ENCODE results near the gene FAM90A1. TPM values are rescaled to one million over a fixed set of nuclear protein-coding genes. Genes with fewer than 3 reads are reported as not detected.
"Not testable (repeated sequence)": the region's sequence is repeated elsewhere in the genome, so short reads cannot be mapped to it uniquely, and the experiment has no call there.

The FAM90A1 gene
- total RNA-seq, 1 experiment from 2014 or later: 0.35 TPM

DNA sequence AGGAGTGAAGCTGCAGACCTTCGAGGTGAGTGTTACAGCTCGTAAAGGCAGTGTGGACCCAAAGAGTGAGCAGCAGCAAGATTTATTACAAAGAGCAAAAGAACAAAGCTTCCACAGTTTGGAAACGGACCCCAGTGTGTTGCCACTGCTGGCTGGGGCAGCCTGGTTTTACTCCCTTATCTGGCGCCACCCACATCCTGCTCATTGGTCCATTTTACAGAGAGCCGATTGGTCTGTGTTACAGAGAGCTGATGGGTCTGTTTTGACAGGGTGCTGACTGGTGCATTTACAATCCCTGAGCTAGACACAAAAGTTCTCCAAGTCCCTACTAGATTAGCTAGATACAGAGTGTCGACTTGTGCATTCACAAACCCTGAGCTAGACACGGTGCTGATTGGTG is 24.2 kb upstream of the FAM90A1 start:
- H3K4me1 Mint-ChIP-seq: not testable (repeated sequence)

DNA sequence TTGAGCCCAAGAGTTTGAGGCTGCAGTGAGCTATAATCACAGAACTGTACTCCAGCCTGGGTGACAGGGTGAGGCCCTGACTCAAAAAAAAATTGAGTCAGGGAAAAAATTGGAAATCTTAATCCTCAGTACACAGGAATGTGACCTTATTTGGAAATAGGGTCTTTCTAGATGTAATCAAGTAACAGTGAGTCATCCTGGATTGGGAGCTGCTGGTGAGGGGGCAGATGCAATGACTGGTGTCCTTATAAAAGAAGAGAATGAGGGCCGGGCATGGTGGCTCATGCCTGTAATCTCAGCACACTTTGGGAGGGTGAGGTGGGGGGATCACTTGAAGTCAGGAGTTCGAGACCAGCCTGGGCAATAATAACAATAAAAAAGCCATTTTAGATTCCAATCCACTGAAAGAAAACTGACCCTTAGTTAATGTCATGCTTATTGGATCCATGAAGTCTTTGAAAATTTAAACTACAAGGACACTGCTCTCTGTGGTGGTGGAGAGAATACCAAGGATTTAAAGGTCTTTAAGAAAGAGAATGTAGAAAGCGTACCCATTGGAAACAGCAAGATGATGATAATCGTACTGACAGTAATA is 19.6 kb upstream of the FAM90A1 start:
- H3K4me3 Mint-ChIP-seq; H3K36me3 Mint-ChIP-seq; H3K9me3 Mint-ChIP-seq; H3K27ac Mint-ChIP-seq; CTCF ChIA-PET; DNase-seq (ENCODE audit: low spot score); POLR2A ChIA-PET; H3K4me1 Mint-ChIP-seq; H3K27me3 Mint-ChIP-seq (ENCODE audit: low read depth); ATAC-seq: not testable (repeated sequence)

More for the DNA sequence above, 24.2 kb upstream of the FAM90A1 start:
- H3K27me3 Mint-ChIP-seq (ENCODE audit: low read depth); H3K36me3 Mint-ChIP-seq; H3K27ac Mint-ChIP-seq; H3K9me3 Mint-ChIP-seq; ATAC-seq; CTCF ChIA-PET; H3K4me3 Mint-ChIP-seq; DNase-seq (ENCODE audit: low spot score): not testable (repeated sequence)
- POLR2A ChIA-PET: interaction anchor here (0.6 kb wide), 1 partner anchor 21 kb away, joined by 4 read pairs; no protein-coding TSS in a partner anchor
- peak; percentile 55; the same call in 1 of the 2 replicates for TF ChIP-seq NFYB (CRISPR knock-in tag; conservative IDR thresholded peaks at IDR 0.05; ENCODE audit: low read depth)

DNA sequence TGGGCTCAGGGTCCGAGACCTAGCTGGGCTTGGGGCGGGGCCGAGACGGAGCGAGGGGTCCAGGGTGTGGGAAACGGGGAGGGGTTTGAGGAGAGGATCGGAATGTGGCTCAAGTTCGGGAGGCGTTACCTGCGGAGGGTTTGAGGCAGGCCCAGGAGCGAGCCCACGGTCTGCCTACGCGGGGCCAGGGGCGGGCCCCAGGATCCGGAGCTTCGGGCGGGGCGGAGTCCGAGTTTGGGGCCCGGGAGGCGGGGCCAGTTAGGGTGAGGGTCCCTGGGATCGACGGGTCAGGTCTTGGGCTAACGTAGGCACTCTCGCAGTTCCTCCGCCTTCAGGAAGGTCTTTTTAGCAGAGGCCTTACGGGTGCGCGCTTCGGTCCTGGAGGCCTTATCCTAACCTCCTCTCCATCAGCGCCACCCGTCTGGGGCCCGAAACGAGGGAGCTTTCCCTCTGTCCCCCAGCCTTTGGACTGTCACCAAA is 16.3 kb upstream of the FAM90A1 start:
- TF ChIP-seq, protein P1, sequence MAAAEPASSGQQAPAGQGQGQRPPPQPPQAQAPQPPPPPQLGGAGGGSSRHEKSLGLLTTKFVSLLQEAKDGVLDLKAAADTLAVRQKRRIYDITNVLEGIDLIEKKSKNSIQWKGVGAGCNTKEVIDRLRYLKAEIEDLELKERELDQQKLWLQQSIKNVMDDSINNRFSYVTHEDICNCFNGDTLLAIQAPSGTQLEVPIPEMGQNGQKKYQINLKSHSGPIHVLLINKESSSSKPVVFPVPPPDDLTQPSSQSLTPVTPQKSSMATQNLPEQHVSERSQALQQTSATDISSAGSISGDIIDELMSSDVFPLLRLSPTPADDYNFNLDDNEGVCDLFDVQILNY (CRISPR knock-in tag; IDR thresholded peaks at IDR 0.05): peak; percentile 20; the same call in 1 of the 2 replicates
- peak; percentile 27 for ATAC-seq
- not testable (repeated sequence) for H3K9me3 Mint-ChIP-seq; H3K27me3 Mint-ChIP-seq (ENCODE audit: low read depth); H3K36me3 Mint-ChIP-seq; DNase-seq (ENCODE audit: low spot score)
- H3K4me1 Mint-ChIP-seq: peaks cover 23% of the 10 kb centered on the region
- H3K27ac Mint-ChIP-seq: peak overlapping the region; percentile 94
- ChIA-PET CTCF (interaction anchor here (0.9 to 1.4 kb wide), 3 partner anchors 146 to 601 kb away, joined by 3 to 9 read pairs (median 3); partner anchors contain the start of gene SLC2A3), POLR2A (interaction anchor here (0.6 kb wide), 1 partner anchor 339 kb away, joined by 3 read pairs; no protein-coding TSS in a partner anchor)
- H3K4me3 Mint-ChIP-seq: peak overlapping the region; percentile 98

DNA sequence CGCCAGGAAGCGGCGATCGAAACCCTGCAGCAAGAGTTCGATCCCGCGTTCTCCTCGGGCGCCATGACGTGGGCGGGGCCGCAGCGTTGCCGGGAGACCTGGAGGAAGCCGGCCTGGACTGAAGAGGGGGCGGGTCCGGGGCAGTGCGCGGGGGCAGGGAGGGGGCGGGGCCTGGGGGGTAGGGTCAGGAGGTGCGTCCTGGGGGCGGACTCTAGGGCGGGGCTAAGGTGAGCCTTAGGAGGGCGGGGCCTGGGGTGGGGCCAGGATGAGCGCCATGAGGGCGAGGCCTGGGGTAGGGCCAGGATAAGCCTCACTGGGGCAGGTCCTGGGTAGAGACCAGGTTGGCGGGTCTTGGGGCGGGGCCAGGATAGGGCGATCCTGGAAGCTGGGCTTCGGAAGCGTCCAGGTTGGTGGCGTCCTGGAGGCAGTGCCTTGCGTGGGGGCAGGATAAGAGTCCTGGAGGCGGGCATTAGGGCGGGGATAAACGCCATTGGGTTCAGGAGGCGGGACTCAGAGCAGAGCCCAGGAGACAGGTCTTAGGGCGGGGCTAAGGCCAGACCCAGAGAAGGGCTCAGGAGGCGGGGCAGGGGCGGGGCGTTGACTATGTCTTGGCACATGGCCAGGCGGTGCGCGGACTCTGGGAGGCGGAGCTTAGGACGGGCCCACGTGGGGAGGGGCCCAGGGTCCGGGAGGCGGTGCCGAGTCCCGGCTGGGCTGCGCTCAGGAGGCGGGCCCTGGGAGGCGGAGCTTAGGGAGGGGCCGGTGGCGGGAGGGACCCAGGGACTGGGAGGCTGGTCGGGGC is 15.7 kb upstream of the FAM90A1 start:
- ATAC-seq (peak; percentile 99), DNase-seq (ENCODE audit: low spot score) (peak; percentile 100)
- Mint-ChIP-seq H3K27ac (peak overlapping the region; percentile 97), H3K4me1 (peaks cover 23% of the 10 kb centered on the region), H3K4me3 (peak overlapping the region; percentile 98)
- H3K36me3 Mint-ChIP-seq; H3K9me3 Mint-ChIP-seq; H3K27me3 Mint-ChIP-seq (ENCODE audit: low read depth): not testable (repeated sequence)
- TF ChIP-seq SP1 (CRISPR knock-in tag; conservative IDR thresholded peaks at IDR 0.05) (peak; percentile 85), TEAD1 (CRISPR knock-in tag; IDR thresholded peaks at IDR 0.05) (0 out of 2 replicates have a peak, but pooled peaks have one; percentile 22)
- TF ChIP-seq, protein P1 (CRISPR knock-in tag; IDR thresholded peaks at IDR 0.05): peak; percentile 38; the same call in 1 of the 2 replicates
- TF ChIP-seq, protein P2, sequence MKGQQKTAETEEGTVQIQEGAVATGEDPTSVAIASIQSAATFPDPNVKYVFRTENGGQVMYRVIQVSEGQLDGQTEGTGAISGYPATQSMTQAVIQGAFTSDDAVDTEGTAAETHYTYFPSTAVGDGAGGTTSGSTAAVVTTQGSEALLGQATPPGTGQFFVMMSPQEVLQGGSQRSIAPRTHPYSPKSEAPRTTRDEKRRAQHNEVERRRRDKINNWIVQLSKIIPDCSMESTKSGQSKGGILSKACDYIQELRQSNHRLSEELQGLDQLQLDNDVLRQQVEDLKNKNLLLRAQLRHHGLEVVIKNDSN (CRISPR knock-in tag; IDR thresholded peaks at IDR 0.05): peak; percentile 76
- TF ChIP-seq, protein P3, sequence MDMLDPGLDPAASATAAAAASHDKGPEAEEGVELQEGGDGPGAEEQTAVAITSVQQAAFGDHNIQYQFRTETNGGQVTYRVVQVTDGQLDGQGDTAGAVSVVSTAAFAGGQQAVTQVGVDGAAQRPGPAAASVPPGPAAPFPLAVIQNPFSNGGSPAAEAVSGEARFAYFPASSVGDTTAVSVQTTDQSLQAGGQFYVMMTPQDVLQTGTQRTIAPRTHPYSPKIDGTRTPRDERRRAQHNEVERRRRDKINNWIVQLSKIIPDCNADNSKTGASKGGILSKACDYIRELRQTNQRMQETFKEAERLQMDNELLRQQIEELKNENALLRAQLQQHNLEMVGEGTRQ (CRISPR knock-in tag; IDR thresholded peaks at IDR 0.05): peak; percentile 82
- ChIA-PET CTCF (interaction anchor here (0.6 to 1.4 kb wide), 4 partner anchors 147 to 600 kb away, joined by 3 to 9 read pairs (median 3); partner anchors contain the start of gene SLC2A3), POLR2A (interaction anchor here (0.6 kb wide), 1 partner anchor 339 kb away, joined by 3 read pairs; no protein-coding TSS in a partner anchor)

DNA sequence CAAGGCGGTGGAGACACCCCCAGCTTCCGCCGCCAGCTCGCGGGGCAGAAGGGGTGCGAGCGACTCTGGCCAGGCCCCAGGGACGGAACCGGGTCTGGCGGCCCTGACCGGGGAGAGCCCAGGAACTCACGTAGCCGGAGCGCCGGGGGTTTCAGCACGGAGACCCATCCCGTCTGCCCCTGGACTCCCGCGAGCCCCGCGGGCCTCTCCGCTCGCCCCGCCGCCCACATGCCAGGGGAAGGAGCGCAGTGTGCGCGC is 15.1 kb upstream of the FAM90A1 start:
- H3K4me3 Mint-ChIP-seq: peak overlapping the region; percentile 85
- H3K36me3 Mint-ChIP-seq; H3K27me3 Mint-ChIP-seq (ENCODE audit: low read depth); CTCF ChIA-PET; ATAC-seq; DNase-seq (ENCODE audit: low spot score); H3K9me3 Mint-ChIP-seq; POLR2A ChIA-PET: not testable (repeated sequence)
- H3K27ac Mint-ChIP-seq: 0 out of 2 replicates have a peak overlapping the region, but pooled peaks have one; percentile 27
- 0 out of 2 replicates have a peak, but pooled peaks have one; percentile 51 for TF ChIP-seq TCF7 (CRISPR knock-in tag; IDR thresholded peaks at IDR 0.05; ENCODE audit: low read depth)
- peak; percentile 70 for TF ChIP-seq FOXP1 (CRISPR knock-in tag; IDR thresholded peaks at IDR 0.05; ENCODE audit: borderline replicate concordance)
- TF ChIP-seq, protein P4, sequence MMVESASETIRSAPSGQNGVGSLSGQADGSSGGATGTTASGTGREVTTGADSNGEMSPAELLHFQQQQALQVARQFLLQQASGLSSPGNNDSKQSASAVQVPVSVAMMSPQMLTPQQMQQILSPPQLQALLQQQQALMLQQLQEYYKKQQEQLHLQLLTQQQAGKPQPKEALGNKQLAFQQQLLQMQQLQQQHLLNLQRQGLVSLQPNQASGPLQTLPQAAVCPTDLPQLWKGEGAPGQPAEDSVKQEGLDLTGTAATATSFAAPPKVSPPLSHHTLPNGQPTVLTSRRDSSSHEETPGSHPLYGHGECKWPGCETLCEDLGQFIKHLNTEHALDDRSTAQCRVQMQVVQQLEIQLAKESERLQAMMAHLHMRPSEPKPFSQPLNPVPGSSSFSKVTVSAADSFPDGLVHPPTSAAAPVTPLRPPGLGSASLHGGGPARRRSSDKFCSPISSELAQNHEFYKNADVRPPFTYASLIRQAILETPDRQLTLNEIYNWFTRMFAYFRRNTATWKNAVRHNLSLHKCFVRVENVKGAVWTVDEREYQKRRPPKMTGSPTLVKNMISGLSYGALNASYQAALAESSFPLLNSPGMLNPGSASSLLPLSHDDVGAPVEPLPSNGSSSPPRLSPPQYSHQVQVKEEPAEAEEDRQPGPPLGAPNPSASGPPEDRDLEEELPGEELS (CRISPR knock-in tag; IDR thresholded peaks at IDR 0.05): 0 out of 2 replicates have a peak, but pooled peaks have one; percentile 17
- TF ChIP-seq, protein P5, sequence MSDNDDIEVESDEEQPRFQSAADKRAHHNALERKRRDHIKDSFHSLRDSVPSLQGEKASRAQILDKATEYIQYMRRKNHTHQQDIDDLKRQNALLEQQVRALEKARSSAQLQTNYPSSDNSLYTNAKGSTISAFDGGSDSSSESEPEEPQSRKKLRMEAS (CRISPR knock-in tag; IDR thresholded peaks at IDR 0.05): peak; percentile 56; the same call in 1 of the 2 replicates
- peaks cover 23% of the 10 kb centered on the region for H3K4me1 Mint-ChIP-seq

Data from WTC11 (cell line).